NAMALWA (cell line): ENCODE results near the gene DTD2.

Experiments used
- DNase-seq: peaks from one replicate; pipeline ENCODE4 v3.0.0-alpha.2; 2015; ENCODE audit warnings: low spot score

DTD2 gene

GRCh38 chr14:31405106-31405505 lies 52.2 kb downstream of the DTD2 start:
- no peak for DNase-seq

DNA sequence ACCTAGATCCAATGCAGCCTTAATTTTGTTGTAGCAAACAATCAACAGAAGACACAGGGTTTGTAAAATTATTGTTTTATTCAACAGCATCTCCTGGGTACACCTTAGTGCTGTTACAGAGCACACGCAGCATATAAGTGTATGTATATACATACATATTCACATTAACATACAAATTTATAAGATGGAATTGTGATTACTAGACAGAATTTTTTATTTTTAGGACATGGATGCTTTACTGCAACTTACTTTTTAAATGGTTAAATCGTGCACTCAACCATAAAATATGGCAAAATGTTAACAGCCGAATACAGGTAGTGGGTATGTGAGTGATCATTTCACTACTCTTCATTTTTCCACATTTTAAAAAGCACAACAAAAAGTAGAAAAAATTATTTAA lies 53.6 kb downstream of the DTD2 start:
- DNase-seq, result no peak

DNA sequence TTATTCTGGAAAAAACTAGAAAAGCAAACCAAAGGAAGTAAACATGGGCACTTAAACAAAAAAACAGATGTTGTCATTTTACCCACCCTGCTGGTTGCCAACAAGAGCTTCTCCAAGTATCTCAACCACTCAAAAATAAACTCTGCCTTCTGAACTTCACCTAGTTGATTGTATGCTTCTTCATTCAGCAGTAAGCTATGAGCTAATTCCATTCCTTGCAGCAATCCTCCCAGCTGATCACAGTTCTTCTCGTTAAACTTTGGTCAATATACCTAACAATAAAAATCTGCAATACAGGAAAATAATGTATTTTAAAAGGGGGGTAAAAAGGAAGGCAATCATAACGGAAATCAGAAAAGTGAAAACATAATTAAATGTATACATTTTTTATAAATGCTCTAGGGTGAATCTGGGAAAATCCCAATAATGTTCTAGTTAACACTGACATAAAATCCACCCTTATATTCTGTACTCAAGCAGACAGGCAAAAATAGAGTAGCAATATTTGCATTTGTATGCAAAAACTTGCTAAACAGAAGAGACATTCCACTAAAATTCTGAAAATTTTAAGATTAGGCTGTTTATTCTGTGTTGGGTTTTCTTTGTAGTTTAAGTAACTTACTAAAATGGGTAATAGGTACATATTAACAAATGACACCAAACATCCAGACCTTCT lies 54.4 kb downstream of the DTD2 start:
- no peak for DNase-seq

DNA sequence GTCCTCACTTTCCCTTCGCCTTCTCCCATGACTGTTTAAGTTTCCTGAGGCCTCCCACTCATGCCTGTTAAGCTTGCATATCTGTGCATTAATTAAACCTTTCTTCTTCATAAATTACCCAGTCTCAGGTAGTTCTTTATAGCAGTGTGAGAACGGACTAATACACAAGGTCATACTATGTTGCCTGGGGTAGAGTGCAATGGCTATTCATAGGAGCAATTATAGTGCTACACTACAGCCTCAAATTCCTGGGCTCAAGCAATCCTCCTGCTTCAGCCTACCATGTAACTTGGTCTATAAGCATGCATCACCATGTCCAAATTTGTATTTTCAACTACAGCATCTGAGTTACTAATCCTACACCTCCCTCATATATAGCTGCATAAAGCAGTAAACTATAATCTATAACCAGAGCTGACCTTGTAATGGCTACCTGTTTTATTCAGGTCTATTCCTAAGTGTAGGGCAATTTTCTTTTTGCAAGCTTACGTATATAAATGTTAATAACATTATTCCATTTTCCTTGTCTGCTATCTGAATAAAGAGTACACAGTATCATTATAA lies 55.9 kb downstream of the DTD2 start:
- DNase-seq, result no peak

DNA sequence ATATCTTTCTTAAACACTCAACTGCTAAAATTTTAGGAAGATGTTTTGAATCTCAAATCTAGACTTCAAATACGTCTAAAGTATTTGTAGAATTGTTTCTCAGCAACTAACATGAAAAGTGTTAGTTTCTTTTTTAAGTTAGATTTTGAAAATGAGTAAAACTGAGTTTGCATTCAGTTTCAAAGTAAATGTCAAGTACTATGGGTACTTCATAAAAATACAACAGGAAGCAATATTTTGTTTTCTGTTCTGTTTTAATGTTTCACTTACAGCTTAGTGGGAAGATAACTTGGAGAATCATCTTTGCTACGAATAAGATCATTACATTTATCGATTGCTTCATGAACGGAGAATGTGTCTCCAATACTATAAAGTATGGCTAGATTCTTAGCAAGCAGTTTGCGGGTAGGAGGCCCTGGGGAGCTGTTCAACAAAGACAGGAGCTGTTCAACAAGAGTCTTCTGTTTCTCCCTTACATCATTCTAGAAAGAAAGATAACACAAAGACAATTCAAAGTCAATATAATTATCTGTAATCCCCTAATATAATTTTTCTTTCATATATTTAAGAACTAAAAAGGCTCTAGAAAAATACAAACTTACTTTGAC lies 57.2 kb downstream of the DTD2 start:
- no peak for DNase-seq
